Activated CD4-positive, alpha-beta T cell treated with anti-CD3 and anti-CD28 coated beads, Interleukin-10, Interleukin-2, amounts not matched to agents 100 ng/mL and 50 ng/mL, durations not matched to agents 16 hours and 8 hours (primary cell): ENCODE measurements around the gene CTSW.

Experiments used
- DNase-seq: peaks from one replicate; pipeline ENCODE4 v3.0.0-alpha.2; 2020

The CTSW gene

GRCh38 chr11:65886826-65887722 lies 7.4 kb downstream of the CTSW start:
- no peak for DNase-seq

GRCh38 chr11:65887723-65888162 lies 8.1 kb downstream of the CTSW start:
- peak; percentile 34 for DNase-seq

DNA sequence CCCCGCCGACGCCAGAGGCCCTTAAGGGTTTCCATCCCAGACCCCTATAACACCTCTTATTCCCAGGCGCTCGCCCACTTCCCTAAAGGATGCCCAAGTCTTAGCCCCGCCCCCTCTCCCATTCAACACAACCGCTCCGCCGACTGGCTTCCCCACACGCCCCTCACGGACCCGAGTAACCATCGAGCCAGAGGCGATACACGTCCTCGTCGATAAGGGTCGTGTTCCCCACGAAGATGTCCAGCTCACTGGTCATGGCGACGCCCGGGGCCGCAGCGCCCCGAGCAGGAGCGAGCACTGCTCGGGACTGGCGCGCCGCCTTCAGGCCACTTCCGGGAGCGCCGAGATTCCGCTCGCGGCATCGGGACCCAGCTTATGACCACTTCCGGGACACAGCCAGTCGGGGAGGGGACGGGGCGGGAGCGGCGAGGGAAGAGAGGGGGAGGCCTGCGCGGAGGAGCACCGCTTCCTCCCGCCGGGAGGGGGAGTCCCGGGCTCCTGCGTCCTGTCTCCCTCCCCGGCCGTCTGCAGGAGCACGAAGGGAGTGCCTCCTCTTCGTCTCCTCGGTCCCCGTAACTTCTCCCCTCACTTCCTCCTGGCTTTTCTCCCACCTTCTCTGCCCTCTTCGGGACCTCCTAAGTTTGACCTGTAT lies 8.7 kb downstream of the CTSW start, which contains the start of gene FIBP:
Gene FIBP (minus strand): TSS at position 309 of the 652 bp plus-strand sequence. CDS start 53 bp downstream, at position 256.
- peak; percentile 98 for DNase-seq

DNA sequence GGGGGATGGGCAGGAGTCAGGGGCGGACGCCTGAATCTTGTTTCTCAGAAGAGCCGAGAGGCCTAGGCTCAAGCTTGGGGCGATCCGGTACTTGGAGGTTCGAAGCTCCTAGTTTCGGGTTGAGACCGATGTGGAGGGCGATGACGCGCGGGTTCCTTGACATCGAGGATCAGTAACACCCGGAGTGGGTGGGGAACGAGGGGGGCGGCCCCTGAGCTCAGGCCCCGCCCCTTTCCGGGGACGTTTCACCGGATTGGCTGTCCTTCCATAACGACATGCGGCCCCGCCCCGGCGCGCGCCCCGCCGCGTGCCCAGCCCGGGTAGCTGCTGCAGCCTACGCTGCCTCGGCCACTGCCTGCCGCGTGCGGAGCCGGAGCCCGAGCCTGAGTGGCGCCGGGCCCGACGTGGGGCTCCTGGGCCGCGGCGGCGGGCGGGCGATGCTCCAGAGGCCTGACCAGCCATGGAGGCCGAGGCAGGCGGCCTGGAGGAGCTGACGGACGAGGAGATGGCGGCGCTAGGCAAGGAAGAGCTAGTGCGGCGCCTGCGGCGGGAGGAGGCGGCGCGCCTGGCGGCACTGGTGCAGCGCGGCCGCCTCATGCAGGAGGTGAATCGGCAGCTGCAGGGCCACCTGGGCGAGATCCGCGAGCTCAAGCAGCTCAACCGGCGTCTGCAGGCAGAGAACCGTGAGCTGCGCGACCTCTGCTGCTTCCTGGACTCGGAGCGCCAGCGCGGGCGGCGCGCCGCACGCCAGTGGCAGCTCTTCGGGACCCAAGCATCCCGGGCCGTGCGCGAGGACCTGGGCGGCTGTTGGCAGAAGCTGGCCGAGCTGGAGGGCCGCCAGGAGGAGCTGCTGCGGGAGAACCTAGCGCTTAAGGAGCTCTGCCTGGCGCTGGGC lies 10.9 kb downstream of the CTSW start, which contains the start of gene CCDC85B:
Gene CCDC85B (plus strand): TSS at position 350 of the 895 bp plus-strand sequence. CDS start 111 bp downstream, at position 461.
- peak; percentile 100 for DNase-seq

- DNase-seq: peak; percentile 60
Measured at GRCh38 chr11:65891219-65892136, 11.8 kb downstream of the CTSW start.

GRCh38 chr11:65892137-65892540 lies 12.5 kb downstream of the CTSW start:
- DNase-seq: peak; percentile 49

GRCh38 chr11:65892661-65893317 lies 13.2 kb downstream of the CTSW start:
- no peak for DNase-seq

GRCh38 chr11:65894034-65894591 lies 14.5 kb downstream of the CTSW start:
- DNase-seq: peak; percentile 69

GRCh38 chr11:65895482-65895981 lies 15.9 kb downstream of the CTSW start:
- DNase-seq: no peak

- no peak for DNase-seq
Measured at GRCh38 chr11:65896034-65896999, 16.7 kb downstream of the CTSW start.

DNA sequence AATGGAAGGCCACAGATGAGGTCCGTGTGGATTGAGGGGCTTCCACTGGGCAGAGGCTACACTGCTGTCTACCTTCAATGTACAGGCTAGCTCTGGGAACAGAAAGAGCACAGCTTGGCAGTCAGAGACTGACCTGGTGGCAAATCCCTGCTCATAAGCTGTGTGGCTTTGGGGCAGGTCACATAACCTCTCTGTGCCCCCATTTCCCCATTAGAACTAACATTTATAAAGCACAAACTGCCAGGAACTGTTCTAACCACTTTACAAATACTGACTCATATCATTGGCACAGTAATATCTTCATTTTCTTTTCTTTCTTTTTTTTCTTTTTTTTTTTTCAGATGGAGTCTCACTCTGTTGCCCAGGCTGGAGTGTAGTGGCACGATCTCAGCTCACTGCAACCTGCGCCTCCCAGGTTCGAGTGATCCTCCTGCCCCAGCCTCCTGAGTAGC lies 17.4 kb downstream of the CTSW start:
- peak; percentile 54 for DNase-seq

GRCh38 chr11:65898656-65899355 lies 19.2 kb downstream of the CTSW start:
- no peak for DNase-seq

- peak; percentile 82 for DNase-seq
Measured at GRCh38 chr11:65899356-65900124, 19.9 kb downstream of the CTSW start.

- DNase-seq: peak; percentile 96
Measured at GRCh38 chr11:65900125-65900898, 20.7 kb downstream of the CTSW start, which contains the start of gene FOSL1. Gene FOSL1, minus strand, starts transcription at chr11:65900388. Its CDS starts 49 bp downstream, at chr11:65900339.

GRCh38 chr11:65900899-65901180 lies 21.2 kb downstream of the CTSW start:
- no peak for DNase-seq

GRCh38 chr11:65903068-65903481 lies 23.4 kb downstream of the CTSW start:
- DNase-seq: no peak

DNA sequence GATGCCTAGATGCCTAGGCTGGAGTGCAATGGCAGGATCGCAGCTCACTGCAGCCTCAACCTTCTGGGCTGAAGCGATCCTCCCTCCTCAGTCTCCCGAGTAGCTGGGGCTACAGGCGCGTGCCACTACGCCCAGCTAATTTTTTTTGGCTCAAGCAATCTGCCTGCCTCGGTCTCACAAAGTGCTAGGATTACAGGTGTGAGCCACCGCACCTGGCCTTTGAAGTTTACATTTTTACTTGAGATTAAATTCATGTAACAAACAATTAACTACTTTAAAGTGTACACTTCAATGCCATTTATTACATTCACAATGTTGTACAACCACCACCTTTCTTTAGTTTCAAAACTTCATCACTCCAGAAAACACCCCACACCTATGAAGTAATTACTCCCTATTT lies 24.1 kb downstream of the CTSW start:
- no peak for DNase-seq
